Uterus (tissue), 2 donors: ENCODE results near the gene FBXL5.

Source experiments
- POLR2A ChIP-seq, 2 donors: fragments of 450-650 bp; IDR thresholded peaks; one replicate each; pipeline ENCODE4 v1.6.1; 2016; ENCODE audit warnings: antibody characterized with exemption in 2 of 2, mild to moderate bottlenecking in 1 of 2, moderate library complexity in 1 of 2
- TF ChIP-seq, protein P1 (sequence below), 4 experiments: fragments of 200-600 bp in 2 of 4; fragments of 450-650 bp in 2 of 4; sonication (generic) in 2 of 4; IDR thresholded peaks; one replicate each; pipeline ENCODE4 v1.5.1; 2016 to 2019; ENCODE audit warnings: antibody characterized with exemption in 4 of 4, mild to moderate bottlenecking in 2 of 4, moderate library complexity in 1 of 4

DNA sequence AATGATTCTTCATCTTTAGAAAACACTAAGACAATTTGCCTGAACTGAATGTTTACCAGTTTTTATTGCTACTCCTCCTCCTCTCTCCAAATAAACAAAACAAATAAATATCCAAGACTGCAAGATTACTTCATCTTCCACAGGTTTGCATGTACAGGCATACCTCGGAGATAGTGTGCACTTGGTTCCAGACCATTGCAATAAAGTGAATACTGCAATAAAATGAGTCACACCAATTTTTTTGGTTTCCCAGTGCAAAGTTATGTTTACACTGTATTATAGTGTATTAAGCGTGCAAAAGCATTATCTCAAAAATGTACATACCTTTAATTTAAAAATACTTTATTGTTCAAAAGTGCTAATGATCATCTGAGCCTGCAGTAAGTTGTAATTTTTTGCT is 53.3 kb downstream of the FBXL5 start:
- TF ChIP-seq, protein P1, sequence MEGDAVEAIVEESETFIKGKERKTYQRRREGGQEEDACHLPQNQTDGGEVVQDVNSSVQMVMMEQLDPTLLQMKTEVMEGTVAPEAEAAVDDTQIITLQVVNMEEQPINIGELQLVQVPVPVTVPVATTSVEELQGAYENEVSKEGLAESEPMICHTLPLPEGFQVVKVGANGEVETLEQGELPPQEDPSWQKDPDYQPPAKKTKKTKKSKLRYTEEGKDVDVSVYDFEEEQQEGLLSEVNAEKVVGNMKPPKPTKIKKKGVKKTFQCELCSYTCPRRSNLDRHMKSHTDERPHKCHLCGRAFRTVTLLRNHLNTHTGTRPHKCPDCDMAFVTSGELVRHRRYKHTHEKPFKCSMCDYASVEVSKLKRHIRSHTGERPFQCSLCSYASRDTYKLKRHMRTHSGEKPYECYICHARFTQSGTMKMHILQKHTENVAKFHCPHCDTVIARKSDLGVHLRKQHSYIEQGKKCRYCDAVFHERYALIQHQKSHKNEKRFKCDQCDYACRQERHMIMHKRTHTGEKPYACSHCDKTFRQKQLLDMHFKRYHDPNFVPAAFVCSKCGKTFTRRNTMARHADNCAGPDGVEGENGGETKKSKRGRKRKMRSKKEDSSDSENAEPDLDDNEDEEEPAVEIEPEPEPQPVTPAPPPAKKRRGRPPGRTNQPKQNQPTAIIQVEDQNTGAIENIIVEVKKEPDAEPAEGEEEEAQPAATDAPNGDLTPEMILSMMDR (IDR thresholded peaks at IDR 0.05) = no peak
- no peak for TF ChIP-seq POLR2A (IDR thresholded peaks at IDR 0.05)
